HepG2 (cell line): ENCODE data around the gene KCNK10. TPM values are rescaled to one million over a fixed set of nuclear protein-coding genes. Genes with fewer than 3 reads are reported as not detected.

Source experiments
- ATAC-seq: fragments of 200-7000 bp; cut with Tn5 transposase; 3 replicates; pipeline ENCODE4 v1.9.1; 2020; ENCODE audit warnings: mild to moderate bottlenecking, moderate library complexity
- BruUV-seq: library from RNA; stranded (reverse); fragments of 400-500 nt; replicated peaks from 2 replicates; lab custom pipeline; 2021; lab: Mats Ljungman, UMichigan
- CTCF ChIA-PET: fragments of 300-600 bp; formaldehyde crosslinking; extraction: SDS; loops from one replicate; lab custom pipeline; 2021; ENCODE audit warnings: low total read pairs, inconsistent platforms, low intra/inter-chr PET ratio; lab: Yijun Ruan, JAX
- POLR2A ChIA-PET: fragments of 350-600 bp; sonication (Branson Sonifier 250); formaldehyde crosslinking; loops from one replicate; lab custom pipeline; 2020; ENCODE audit warnings: antibody characterized with exemption, inconsistent platforms; lab: Yijun Ruan, JAX
- DNase-seq: peaks from one replicate; pipeline ENCODE4 v3.0.0-alpha.2; 2015; ENCODE audit warnings: low spot score
- FAIRE-seq: peaks from 3 replicates; lab custom pipeline; 2011; peaks lifted over from hg19 to GRCh38; lab: Jason Lieb, UNC
- H2AFZ ChIP-seq: one replicate; pipeline ENCODE4 v1.6.1; 2011; ENCODE audit warnings: low read length, inconsistent platforms
- H3K27ac ChIP-seq: fragments of 300-600 bp; 3 replicates; pipeline ENCODE4 v1.8.0; 2011; ENCODE audit warnings: mixed run types, mild to moderate bottlenecking, mixed read lengths, low read length, inconsistent platforms; ENCODE audit not compliant: insufficient read depth; ENCODE audit errors: extremely low read length
- H3K27me3 ChIP-seq, 2 experiments: fragments of 200-600 bp in 1 of 2; 2 replicates in 1 of 2; 3 replicates in 1 of 2; pipeline versions ENCODE4 v1.6.0 to v1.8.0; 2011; ENCODE audit warnings: low read length in 2 of 2, mild to moderate bottlenecking in 2 of 2, moderate library complexity in 2 of 2, inconsistent platforms in 1 of 2; ENCODE audit not compliant: insufficient read depth in 2 of 2, control insufficient read depth in 1 of 2
- H3K36me3 ChIP-seq, 2 experiments: fragments of 200-600 bp in 1 of 2; replicated peaks in 1 of 2; 2 replicates in 1 of 2; 3 replicates in 1 of 2; pipeline versions ENCODE4 v1.5.1 to v1.8.0; 2011; ENCODE audit warnings: low read length in 2 of 2, inconsistent platforms in 1 of 2; ENCODE audit not compliant: insufficient read depth in 2 of 2, control insufficient read depth in 1 of 2
- H3K4me1 ChIP-seq: 2 replicates; pipeline ENCODE4 v1.5.1; 2012; ENCODE audit warnings: low read length, inconsistent platforms; ENCODE audit not compliant: insufficient read depth
- H3K4me2 ChIP-seq: 2 replicates; pipeline ENCODE4 v1.6.0; 2011; ENCODE audit warnings: low read depth, low read length, inconsistent platforms
- H3K4me3 ChIP-seq, 3 experiments: fragments of 200-600 bp in 1 of 3; sonication (generic), shearing (Covaris generic) in 1 of 3; replicated peaks in 1 of 3; 2 replicates each; pipeline ENCODE4 v1.5.1; 2011 to 2016; ENCODE audit warnings: low read length in 3 of 3, inconsistent platforms in 2 of 3, low read depth in 2 of 3, mild to moderate bottlenecking in 2 of 3, control low read depth in 1 of 3, mixed read lengths in 1 of 3; ENCODE audit not compliant: insufficient read depth in 1 of 3
- H3K79me2 ChIP-seq: one replicate; pipeline ENCODE4 v1.6.1; 2011; ENCODE audit warnings: low read length, inconsistent platforms; ENCODE audit not compliant: insufficient read depth
- H3K9ac ChIP-seq: 2 replicates; pipeline ENCODE4 v1.6.0; 2011; ENCODE audit warnings: mild to moderate bottlenecking, low read depth, low read length, inconsistent platforms; ENCODE audit not compliant: insufficient read depth
- H3K9me3 ChIP-seq: 2 replicates; pipeline ENCODE4 v1.5.1; 2012; ENCODE audit warnings: mild to moderate bottlenecking, low read length
- H4K20me1 ChIP-seq: 2 replicates; pipeline ENCODE4 v1.6.0; 2011; ENCODE audit warnings: inconsistent platforms, mild to moderate bottlenecking, low read length, moderate library complexity; ENCODE audit not compliant: insufficient read depth
- E2F2 ChIP-seq: sonication (generic); formaldehyde crosslinking; IDR thresholded peaks from 2 replicates; pipeline ENCODE4 v1.4.0; 2020; ENCODE audit warnings: missing genetic modification reagents, borderline replicate concordance
- FOXK2 ChIP-seq: fragments of 450-650 bp; IDR thresholded peaks from 2 replicates; pipeline ENCODE4 v1.6.1; 2016
- HOMEZ ChIP-seq: IDR thresholded peaks from 2 replicates; pipeline ENCODE4 v1.6.1; 2016; ENCODE audit warnings: low read depth
- MEF2D ChIP-seq: sonication (generic); formaldehyde crosslinking; IDR thresholded peaks from 2 replicates; pipeline ENCODE4 v1.5.1; 2020; ENCODE audit warnings: mild to moderate bottlenecking, missing genetic modification reagents
- NFIB ChIP-seq: sonication (generic); formaldehyde crosslinking; IDR thresholded peaks from 2 replicates; pipeline ENCODE4 v1.9.0; 2021; ENCODE audit warnings: missing genetic modification reagents, mild to moderate bottlenecking, borderline replicate concordance
- PHF8 ChIP-seq: sonication (generic); formaldehyde crosslinking; IDR thresholded peaks from 2 replicates; pipeline ENCODE4 v1.5.0; 2020; ENCODE audit warnings: missing genetic modification reagents
- SOX13 ChIP-seq, 3 experiments: fragments of 450-650 bp in 1 of 3; sonication (generic) in 1 of 3; formaldehyde crosslinking in 1 of 3; IDR thresholded peaks in 2 of 3; conservative IDR thresholded peaks in 1 of 3; 2 replicates each; pipeline versions ENCODE4 v1.5.0 to v1.6.1; 2016 to 2020; ENCODE audit warnings: antibody characterized with exemption in 1 of 3, mild to moderate bottlenecking in 1 of 3, missing compliant biosample characterization in 1 of 3, missing genetic modification reagents in 1 of 3, moderate library complexity in 1 of 3
- ZNF337 ChIP-seq: sonication (generic); formaldehyde crosslinking; IDR thresholded peaks from 2 replicates; pipeline ENCODE4 v1.5.1; 2020; ENCODE audit warnings: missing genetic modification reagents, low read depth, mild to moderate bottlenecking, borderline replicate concordance
- ZNF468 ChIP-seq: sonication (generic); formaldehyde crosslinking; IDR thresholded peaks from 2 replicates; pipeline ENCODE4 v1.8.0; 2022; ENCODE audit warnings: mild to moderate bottlenecking, moderate library complexity, missing genetic modification reagents
- ZNF562 ChIP-seq: sonication (generic); formaldehyde crosslinking; IDR thresholded peaks from 2 replicates; pipeline ENCODE4 v1.8.0; 2022; ENCODE audit warnings: missing genetic modification reagents, borderline replicate concordance
- ZNF589 ChIP-seq: sonication (generic); formaldehyde crosslinking; conservative IDR thresholded peaks from 2 replicates; pipeline ENCODE4 v1.8.0; 2022; ENCODE audit warnings: mild to moderate bottlenecking, moderate library complexity, missing genetic modification reagents
- ZSCAN22 ChIP-seq: sonication (generic); formaldehyde crosslinking; IDR thresholded peaks from 2 replicates; pipeline ENCODE4 v1.4.0; 2020; ENCODE audit warnings: mild to moderate bottlenecking, missing genetic modification reagents
- WGBS: methylation state at CpG from one replicate; pipeline ENCODE4 v1.1.6; 2017; ENCODE audit warnings: low lambda C conversion rate; 5-methylcytosine and 5-hydroxymethylcytosine counted together
- in situ Hi-C: cut with HindIII; loops from 2 replicates; pipeline ENCODE4 v1.10.0; 2017; ENCODE audit warnings: low pct_unique_long_range_greater_than_20kb; ENCODE audit not compliant: extremely low pct_ligation_motif_present
- intact Hi-C: fragments of 100-400 bp; cut with micrococcal nuclease; formaldehyde crosslinking; loops from one replicate; pipeline ENCODE4 v1.10.0; 2022; ENCODE audit not compliant: unreplicated experiment
- polyA plus RNA-seq, 8 experiments: library from polyadenylated mRNA; depleted of rRNA in 3 of 8; stranded (reverse) in 7 of 8; unstranded in 1 of 8; fragments of >200 nt; fragmentation: Illumina TruSeq in 4 of 8; extraction: Trizol in 4 of 8; gene quantifications; 2 replicates each; pipeline versions ENCODE4 v1.2.1 to v1.2.3, GENCODE V29; 2011 to 2016; ENCODE audit warnings: low read depth in 4 of 8, missing spikeins in 1 of 8, mixed read lengths in 1 of 8; ENCODE audit not compliant: insufficient read depth in 1 of 8
- total RNA-seq, 5 experiments: library from RNA; depleted of rRNA; stranded (reverse); fragments of >200 nt; fragmentation: Illumina TruSeq; extraction: Trizol; gene quantifications; 2 replicates each; pipeline ENCODE4 v1.2.3, GENCODE V29; 2016; ENCODE audit warnings: low read depth in 1 of 5
- TF ChIP-seq, protein P1 (sequence below): sonication (generic); formaldehyde crosslinking; IDR thresholded peaks from 2 replicates; pipeline ENCODE4 v1.5.1; 2020; ENCODE audit warnings: missing genetic modification reagents, mild to moderate bottlenecking, borderline replicate concordance
- TF ChIP-seq, protein P2 (sequence below), 2 experiments: sonication (generic) in 1 of 2; formaldehyde crosslinking in 1 of 2; IDR thresholded peaks; 2 replicates each; pipeline versions ENCODE4 v1.6.1 to v1.9.0; 2014 to 2022; ENCODE audit warnings: antibody characterized with exemption in 1 of 2, borderline replicate concordance in 1 of 2, inconsistent platforms in 1 of 2, low read depth in 1 of 2, missing genetic modification reagents in 1 of 2

The KCNK10 gene
- total and polyA plus RNA-seq, 2 of the 13 experiments (the other 11 are each of a cell fraction or from before 2014, with no cell fraction given): not detected

DNA sequence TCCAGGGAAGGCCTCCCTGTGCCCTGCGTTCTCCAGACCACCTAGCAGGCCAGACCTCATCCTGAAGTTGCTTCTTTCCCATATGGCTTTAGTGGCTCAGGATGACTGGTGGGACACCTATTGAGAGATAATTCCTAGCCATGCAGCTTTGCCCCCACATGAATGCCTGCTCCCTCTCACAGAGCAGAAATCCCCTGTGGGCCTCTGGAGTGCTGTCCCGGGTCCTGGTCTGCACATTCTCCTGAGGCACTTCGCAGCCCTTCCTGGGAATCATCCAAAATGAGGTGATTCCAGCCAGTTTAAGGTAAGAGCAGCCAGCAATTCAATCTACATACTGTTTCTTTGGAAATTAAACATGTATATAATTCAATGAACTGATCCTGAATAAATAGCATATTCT lies 182.2 kb downstream of the KCNK10 start:
- intact Hi-C loops: no loop called here
- Histone ChIP-seq H3K4me2 (no peak overlapping the region), H3K27ac (no peak overlapping the region), H3K79me2 (no peaks in the 10 kb centered on the region), H3K27me3 (no peaks in the 10 kb centered on the region), H3K36me3 (no peaks in the 10 kb centered on the region), H2AFZ (no peak overlapping the region), H3K4me3 (no peak overlapping the region), H3K9me3 (no peaks in the 10 kb centered on the region), H3K9ac (no peak overlapping the region), H4K20me1 (no peaks in the 10 kb centered on the region), H3K4me1 (no peaks in the 10 kb centered on the region)
- BruUV-seq: no TSS peak
- DNase-seq (no peak), ATAC-seq (no peak), FAIRE-seq (no peak)
- CTCF ChIA-PET: no interaction called here
- TF ChIP-seq MEF2D (CRISPR knock-in tag): no peak
- no peak for TF ChIP-seq NFIB (CRISPR knock-in tag)
- TF ChIP-seq, protein P1, sequence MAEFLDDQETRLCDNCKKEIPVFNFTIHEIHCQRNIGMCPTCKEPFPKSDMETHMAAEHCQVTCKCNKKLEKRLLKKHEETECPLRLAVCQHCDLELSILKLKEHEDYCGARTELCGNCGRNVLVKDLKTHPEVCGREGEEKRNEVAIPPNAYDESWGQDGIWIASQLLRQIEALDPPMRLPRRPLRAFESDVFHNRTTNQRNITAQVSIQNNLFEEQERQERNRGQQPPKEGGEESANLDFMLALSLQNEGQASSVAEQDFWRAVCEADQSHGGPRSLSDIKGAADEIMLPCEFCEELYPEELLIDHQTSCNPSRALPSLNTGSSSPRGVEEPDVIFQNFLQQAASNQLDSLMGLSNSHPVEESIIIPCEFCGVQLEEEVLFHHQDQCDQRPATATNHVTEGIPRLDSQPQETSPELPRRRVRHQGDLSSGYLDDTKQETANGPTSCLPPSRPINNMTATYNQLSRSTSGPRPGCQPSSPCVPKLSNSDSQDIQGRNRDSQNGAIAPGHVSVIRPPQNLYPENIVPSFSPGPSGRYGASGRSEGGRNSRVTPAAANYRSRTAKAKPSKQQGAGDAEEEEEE (CRISPR knock-in tag): no peak
- no peak for TF ChIP-seq PHF8 (CRISPR knock-in tag)
- TF ChIP-seq, protein P2, sequence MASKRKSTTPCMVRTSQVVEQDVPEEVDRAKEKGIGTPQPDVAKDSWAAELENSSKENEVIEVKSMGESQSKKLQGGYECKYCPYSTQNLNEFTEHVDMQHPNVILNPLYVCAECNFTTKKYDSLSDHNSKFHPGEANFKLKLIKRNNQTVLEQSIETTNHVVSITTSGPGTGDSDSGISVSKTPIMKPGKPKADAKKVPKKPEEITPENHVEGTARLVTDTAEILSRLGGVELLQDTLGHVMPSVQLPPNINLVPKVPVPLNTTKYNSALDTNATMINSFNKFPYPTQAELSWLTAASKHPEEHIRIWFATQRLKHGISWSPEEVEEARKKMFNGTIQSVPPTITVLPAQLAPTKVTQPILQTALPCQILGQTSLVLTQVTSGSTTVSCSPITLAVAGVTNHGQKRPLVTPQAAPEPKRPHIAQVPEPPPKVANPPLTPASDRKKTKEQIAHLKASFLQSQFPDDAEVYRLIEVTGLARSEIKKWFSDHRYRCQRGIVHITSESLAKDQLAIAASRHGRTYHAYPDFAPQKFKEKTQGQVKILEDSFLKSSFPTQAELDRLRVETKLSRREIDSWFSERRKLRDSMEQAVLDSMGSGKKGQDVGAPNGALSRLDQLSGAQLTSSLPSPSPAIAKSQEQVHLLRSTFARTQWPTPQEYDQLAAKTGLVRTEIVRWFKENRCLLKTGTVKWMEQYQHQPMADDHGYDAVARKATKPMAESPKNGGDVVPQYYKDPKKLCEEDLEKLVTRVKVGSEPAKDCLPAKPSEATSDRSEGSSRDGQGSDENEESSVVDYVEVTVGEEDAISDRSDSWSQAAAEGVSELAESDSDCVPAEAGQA (IDR thresholded peaks at IDR 0.05; ENCODE audit: low read depth): no peak
- TF ChIP-seq, protein P2 (CRISPR knock-in tag; IDR thresholded peaks at IDR 0.05; ENCODE audit: borderline replicate concordance): no peak
- no peak for TF ChIP-seq ZNF337
- no peak for TF ChIP-seq E2F2
- TF ChIP-seq ZSCAN22 (CRISPR knock-in tag): no peak
- TF ChIP-seq SOX13 (IDR thresholded peaks at IDR 0.05): no peak
- no peak for TF ChIP-seq SOX13 (CRISPR knock-in tag; conservative IDR thresholded peaks at IDR 0.05 in 1 of 2, IDR thresholded peaks at IDR 0.05 in 1 of 2)
- TF ChIP-seq HOMEZ: no peak
- TF ChIP-seq ZNF468 (CRISPR knock-in tag): no peak
- no peak for TF ChIP-seq FOXK2
- no peak for TF ChIP-seq ZNF589 (CRISPR knock-in tag)
- no peak for TF ChIP-seq ZNF562 (CRISPR knock-in tag)
- WGBS: 63% methylated on average over 3 of the region's 3 CpGs
- POLR2A ChIA-PET: no interaction called here
- in situ Hi-C loops: no loop called here
